Right lobe of liver (tissue), 4 donors: Measurements from ENCODE around the gene MYH9.

Source experiments
- POLR2A ChIP-seq: fragments of 450-650 bp; IDR thresholded peaks from one replicate; pipeline ENCODE4 v1.6.1; 2017; ENCODE audit warnings: antibody characterized with exemption, mild to moderate bottlenecking
- TF ChIP-seq, protein P1 (sequence below), 4 donors: fragments of 200-600 bp in 3 of 4; fragments of 450-650 bp in 1 of 4; IDR thresholded peaks; one replicate each; pipeline versions ENCODE4 v1.5.1 to v1.8.0; 2016 to 2022; ENCODE audit warnings: antibody characterized with exemption in 4 of 4, mild to moderate bottlenecking in 2 of 4
- donor health status: DM: no; HTN: no; CAD: no.
- donor health status: DM: no; HTN: no; CAD: no.
- donor health status: DM: no; HTN: yes; CAD: no.

GRCh38 chr22:36395055-36395849, 7.5 kb upstream of the MYH9 start:
- TF ChIP-seq, protein P1, sequence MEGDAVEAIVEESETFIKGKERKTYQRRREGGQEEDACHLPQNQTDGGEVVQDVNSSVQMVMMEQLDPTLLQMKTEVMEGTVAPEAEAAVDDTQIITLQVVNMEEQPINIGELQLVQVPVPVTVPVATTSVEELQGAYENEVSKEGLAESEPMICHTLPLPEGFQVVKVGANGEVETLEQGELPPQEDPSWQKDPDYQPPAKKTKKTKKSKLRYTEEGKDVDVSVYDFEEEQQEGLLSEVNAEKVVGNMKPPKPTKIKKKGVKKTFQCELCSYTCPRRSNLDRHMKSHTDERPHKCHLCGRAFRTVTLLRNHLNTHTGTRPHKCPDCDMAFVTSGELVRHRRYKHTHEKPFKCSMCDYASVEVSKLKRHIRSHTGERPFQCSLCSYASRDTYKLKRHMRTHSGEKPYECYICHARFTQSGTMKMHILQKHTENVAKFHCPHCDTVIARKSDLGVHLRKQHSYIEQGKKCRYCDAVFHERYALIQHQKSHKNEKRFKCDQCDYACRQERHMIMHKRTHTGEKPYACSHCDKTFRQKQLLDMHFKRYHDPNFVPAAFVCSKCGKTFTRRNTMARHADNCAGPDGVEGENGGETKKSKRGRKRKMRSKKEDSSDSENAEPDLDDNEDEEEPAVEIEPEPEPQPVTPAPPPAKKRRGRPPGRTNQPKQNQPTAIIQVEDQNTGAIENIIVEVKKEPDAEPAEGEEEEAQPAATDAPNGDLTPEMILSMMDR (IDR thresholded peaks at IDR 0.05) = no peak
- TF ChIP-seq POLR2A = no peak
